Activated naive CD4-positive, alpha-beta T cell treated with anti-CD3 and anti-CD28 coated beads for 36 hours (primary cell): ENCODE measurements around the gene RPL14. TPM values are rescaled to one million over a fixed set of nuclear protein-coding genes. Genes with fewer than 3 reads are reported as not detected.

ENCODE experiments used
- CTCF ChIA-PET: fragments of 350-600 bp; sonication (Branson Sonifier 250); formaldehyde crosslinking; loops from one replicate; lab custom pipeline; 2021; ENCODE audit warnings: antibody characterized with exemption; lab: Charles Lee
- DNase-seq: peaks from one replicate; pipeline ENCODE4 v3.0.0-alpha.2; 2020
- H3K27ac Mint-ChIP-seq: one replicate; pipeline ENCODE4 v1.8.0; 2021; ENCODE audit warnings: mild to moderate bottlenecking, mixed read lengths
- H3K27me3 Mint-ChIP-seq: one replicate; pipeline ENCODE4 v1.8.0; 2021; ENCODE audit warnings: low read depth, mixed read lengths
- H3K36me3 Mint-ChIP-seq: one replicate; pipeline ENCODE4 v1.8.0; 2021; ENCODE audit warnings: low read depth, mixed read lengths
- H3K4me1 Mint-ChIP-seq: one replicate; pipeline ENCODE4 v1.8.0; 2021; ENCODE audit warnings: low read depth, mixed read lengths
- H3K4me3 Mint-ChIP-seq: one replicate; pipeline ENCODE4 v1.8.0; 2021; ENCODE audit warnings: mild to moderate bottlenecking, moderate library complexity, mixed read lengths
- H3K9me3 Mint-ChIP-seq: one replicate; pipeline ENCODE4 v1.8.0; 2021; ENCODE audit warnings: mixed read lengths
- intact Hi-C: fragments of 100-400 bp; cut with micrococcal nuclease; formaldehyde crosslinking; loops from one replicate; pipeline ENCODE4 v1.15.1; 2023
- total RNA-seq, 2 experiments: library from RNA; stranded (reverse); gene quantifications; one replicate each; pipeline ENCODE4 v1.2.3, GENCODE V29; 2021

RPL14 gene
- total RNA-seq = 1,000 to 10,000 TPM; 3,841 to 3,850 TPM

DNA sequence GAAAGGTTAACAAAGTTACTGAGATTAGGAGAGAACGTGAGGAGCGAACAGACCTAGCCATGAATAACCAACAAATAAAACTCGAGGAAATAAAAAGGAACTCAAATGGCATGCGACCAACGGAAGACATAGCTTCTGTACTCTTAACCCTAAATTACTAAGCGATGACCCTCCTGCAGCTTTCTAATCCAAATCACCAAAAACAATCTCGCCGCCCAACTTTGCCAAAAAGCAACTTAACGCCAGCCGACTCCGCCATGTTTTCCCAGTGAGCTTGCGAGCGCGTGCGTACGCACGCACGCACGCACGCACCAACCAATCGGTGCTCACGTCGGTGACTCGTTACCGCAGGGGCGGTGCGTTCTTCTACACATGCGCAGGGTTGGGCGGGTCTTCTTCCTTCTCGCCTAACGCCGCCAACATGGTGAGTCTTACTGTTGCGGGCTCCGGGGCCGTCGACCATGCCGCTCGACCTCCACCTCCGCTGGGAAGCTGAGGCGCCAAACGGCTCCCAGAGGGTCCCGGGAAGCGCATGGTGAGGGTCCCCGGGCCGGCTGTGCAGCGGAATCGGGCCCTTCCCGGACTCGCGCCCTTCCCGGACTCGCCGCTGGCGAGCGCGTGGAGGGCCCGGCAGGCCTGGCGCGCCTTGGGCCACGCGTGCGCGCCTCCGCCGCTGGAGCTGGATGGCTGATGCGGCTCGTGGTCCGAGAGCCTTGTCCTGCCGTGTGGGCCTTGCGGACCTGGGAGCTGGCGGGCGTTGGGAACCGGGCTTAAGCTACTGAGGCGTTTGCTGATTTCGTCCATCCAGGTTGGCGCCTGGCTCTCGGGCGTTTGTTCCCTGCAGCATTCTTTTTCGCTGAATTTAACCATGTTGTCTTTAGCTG, at the start of gene RPL14:
TSS of gene RPL14 (plus strand) at position 400 of the 884 bp plus-strand sequence. CDS start at position 533, 133 bp downstream.
- intact Hi-C loops = loop anchor here (1.0 to 10.0 kb wide), 4 partner anchors 68 to 1192 kb away; partner anchors contain the start of gene EIF1B
- Mint-ChIP-seq H3K9me3 (no peaks in the 10 kb centered on the region), H3K4me1 (peaks cover 53% of the 10 kb centered on the region), H3K27me3 (no peaks in the 10 kb centered on the region), H3K27ac (peak within 1 kb of the TSS; percentile 87), H3K36me3 (peaks cover 42% of the 10 kb centered on the region), H3K4me3 (peak within 1 kb of the TSS; percentile 85)
- CTCF ChIA-PET = interaction anchor here (1.1 kb wide), 1 partner anchor 148 kb away, joined by 3 read pairs; no protein-coding TSS in a partner anchor
- DNase-seq = peak; percentile 96

DNA sequence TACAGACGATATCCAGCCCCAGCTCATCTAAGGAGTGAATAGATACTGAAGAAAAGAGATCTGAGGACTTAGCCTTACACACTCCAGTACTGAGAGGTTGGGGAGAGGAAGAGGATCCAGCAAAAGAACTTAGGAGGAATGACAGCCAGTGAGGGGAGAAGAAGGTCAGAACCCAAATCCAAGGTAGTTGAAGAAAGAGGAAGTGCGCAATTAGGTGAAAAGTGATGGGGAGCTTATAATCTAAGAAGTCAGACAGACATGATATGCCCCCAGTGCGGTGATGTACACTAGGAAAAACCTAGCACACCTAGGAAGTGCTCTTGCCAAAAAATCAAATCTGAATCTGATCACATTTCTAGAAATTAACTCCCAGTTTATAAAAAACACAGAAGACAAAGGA, 49.5 kb upstream of the RPL14 start:
- H3K27ac Mint-ChIP-seq = no peak overlapping the region
- H3K9me3 Mint-ChIP-seq = no peaks in the 10 kb centered on the region
- no peak overlapping the region for H3K4me3 Mint-ChIP-seq
- no peaks in the 10 kb centered on the region for H3K36me3 Mint-ChIP-seq
- DNase-seq = no peak
- intact Hi-C loops = no loop called here
- CTCF ChIA-PET = no interaction called here
- peaks cover 2% of the 10 kb centered on the region for H3K27me3 Mint-ChIP-seq
- no peaks in the 10 kb centered on the region for H3K4me1 Mint-ChIP-seq

DNA sequence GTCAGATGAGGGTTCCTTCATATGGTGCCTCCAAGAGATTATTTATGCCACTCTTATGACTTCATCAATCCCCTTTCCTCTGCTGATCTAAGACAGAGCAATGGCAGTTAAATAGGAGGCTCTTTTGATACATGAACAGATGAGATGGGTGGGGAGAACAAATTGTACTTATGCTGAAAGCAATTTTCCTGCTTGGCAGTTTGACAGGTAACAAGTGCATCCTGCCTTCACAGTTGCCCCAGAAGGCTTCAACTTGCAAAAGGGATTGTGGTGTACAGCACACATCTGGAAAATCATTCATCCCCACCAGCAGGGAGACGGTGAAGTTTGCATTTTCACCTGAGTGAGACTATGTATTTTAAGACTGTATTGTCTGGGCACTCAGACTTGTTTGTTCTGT, 42.9 kb upstream of the RPL14 start:
- CTCF ChIA-PET = no interaction called here
- Mint-ChIP-seq H3K9me3 (no peaks in the 10 kb centered on the region), H3K27ac (no peak overlapping the region), H3K4me3 (no peak overlapping the region), H3K36me3 (no peaks in the 10 kb centered on the region), H3K27me3 (peaks cover 13% of the 10 kb centered on the region), H3K4me1 (no peaks in the 10 kb centered on the region)
- intact Hi-C loops = no loop called here
- DNase-seq = no peak

DNA sequence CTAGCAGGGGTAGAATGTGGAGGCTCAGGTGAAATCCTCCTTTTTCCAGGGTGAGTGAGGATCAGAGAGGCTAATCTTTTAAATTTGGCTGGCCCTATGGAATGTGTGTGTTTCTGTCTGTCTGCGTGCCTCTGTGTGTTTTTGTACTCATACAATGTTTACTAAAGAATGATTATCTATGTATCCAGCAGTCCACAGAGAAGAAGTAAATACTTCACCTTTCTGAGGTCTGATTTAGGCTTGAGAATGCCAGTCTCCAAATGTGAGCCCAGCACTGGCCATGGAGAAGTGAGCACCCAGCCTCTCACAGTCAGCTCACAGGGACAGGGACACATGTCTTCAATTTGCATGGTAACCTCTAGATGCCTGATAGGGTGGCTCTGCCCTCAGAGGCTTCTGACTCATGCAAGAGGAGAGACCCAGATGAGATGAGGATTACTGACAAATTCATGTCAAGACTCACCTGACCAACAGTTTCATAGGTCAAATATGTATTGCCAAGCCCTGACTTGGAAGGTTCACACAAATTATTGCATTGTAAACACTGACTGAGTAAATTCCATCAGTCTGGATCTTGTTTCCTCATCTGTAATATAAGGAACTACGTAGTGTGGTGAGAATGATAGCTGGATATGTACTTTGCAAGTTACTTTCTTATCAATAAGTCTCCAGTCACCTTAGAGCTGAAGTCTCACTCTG, 39.1 kb upstream of the RPL14 start:
- intact Hi-C loops = no loop called here
- DNase-seq = no peak
- H3K9me3 Mint-ChIP-seq = no peaks in the 10 kb centered on the region
- no peak overlapping the region for H3K4me3 Mint-ChIP-seq
- no peaks in the 10 kb centered on the region for H3K36me3 Mint-ChIP-seq
- peaks cover 5% of the 10 kb centered on the region for H3K4me1 Mint-ChIP-seq
- no peak overlapping the region for H3K27ac Mint-ChIP-seq
- H3K27me3 Mint-ChIP-seq = peaks cover 14% of the 10 kb centered on the region
- CTCF ChIA-PET = no interaction called here

DNA sequence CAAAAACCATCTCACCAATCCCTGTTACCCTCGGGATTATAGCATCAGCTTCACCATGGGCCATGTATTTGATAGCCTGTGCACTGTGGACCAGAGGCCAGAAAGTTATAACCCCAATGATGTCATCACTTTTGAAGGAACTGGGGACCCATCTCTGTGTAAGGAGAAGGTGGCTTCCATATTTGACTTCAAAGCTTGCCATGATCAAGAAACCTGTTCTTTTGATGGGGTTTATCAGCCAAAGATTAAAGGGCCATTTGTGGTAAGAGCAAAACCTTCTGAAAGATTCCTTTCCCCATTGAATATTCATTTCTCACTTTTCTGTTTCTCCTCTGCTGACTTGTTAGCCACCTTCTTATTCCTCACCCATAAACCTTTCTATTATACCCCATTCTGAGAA, 34.3 kb upstream of the RPL14 start:
- H3K27ac Mint-ChIP-seq = no peak overlapping the region
- H3K4me1 Mint-ChIP-seq = peaks cover 8% of the 10 kb centered on the region
- intact Hi-C loops = no loop called here
- peaks cover 6% of the 10 kb centered on the region for H3K27me3 Mint-ChIP-seq
- no peak overlapping the region for H3K4me3 Mint-ChIP-seq
- no peaks in the 10 kb centered on the region for H3K36me3 Mint-ChIP-seq
- CTCF ChIA-PET = no interaction called here
- DNase-seq = no peak
- no peaks in the 10 kb centered on the region for H3K9me3 Mint-ChIP-seq

DNA sequence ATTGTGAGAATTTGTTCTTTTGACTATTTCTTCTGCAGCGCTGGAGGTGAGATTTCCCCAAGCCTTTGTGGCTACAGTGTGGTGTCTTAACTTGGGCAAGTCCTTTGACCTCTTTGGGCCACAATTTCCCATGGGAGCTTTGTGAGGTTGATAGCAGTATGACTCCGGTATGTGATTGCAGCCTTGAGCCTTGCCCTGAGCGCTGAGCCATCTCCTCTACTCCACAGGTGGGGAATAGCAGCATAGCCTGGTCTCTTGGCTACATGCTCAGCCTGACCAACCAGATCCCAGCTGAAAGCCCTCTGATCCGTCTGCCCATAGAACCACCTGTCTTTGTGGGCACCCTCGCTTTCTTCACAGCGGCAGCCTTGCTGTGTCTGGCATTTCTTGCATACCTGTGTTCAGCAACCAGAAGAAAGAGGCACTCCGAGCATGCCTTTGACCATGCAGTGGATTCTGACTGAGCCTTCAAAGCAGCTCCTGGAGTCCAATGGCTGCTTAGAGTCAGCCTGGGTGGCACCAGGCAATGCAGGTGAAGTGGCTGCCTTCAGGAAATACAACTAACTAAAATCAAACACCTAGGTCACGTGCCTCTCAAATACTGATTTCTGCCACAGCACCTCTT, 30.0 kb upstream of the RPL14 start:
- CTCF ChIA-PET = no interaction called here
- Mint-ChIP-seq H3K27ac (no peak overlapping the region), H3K27me3 (peaks cover 4% of the 10 kb centered on the region), H3K4me3 (no peak overlapping the region), H3K4me1 (peaks cover 8% of the 10 kb centered on the region), H3K9me3 (no peaks in the 10 kb centered on the region), H3K36me3 (no peaks in the 10 kb centered on the region)
- intact Hi-C loops = no loop called here
- no peak for DNase-seq

DNA sequence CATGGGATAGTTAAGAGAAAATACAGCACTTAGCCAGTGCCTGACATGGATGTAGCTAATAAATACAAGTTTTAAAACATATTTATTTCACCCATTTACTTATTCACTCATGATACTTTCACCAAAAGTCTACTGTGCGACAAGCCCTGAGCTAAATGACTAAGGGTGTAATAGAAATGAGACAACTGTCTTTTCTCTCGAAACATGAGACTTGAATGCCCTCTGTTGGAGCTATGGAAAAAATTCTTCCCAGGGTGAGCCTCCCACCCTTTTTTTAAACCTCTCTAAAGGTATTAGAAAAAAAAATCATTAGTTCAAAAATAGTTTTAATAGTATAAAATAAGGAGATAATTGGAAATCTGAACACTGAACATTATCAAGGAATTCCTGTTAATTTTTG, 24.3 kb upstream of the RPL14 start:
- no peak for DNase-seq
- no peaks in the 10 kb centered on the region for H3K9me3 Mint-ChIP-seq
- CTCF ChIA-PET = interaction anchor here (0.7 to 1.3 kb wide), 2 partner anchors 17 to 925 kb away, joined by 3 read pairs; no protein-coding TSS in a partner anchor
- H3K27me3 Mint-ChIP-seq = no peaks in the 10 kb centered on the region
- H3K4me3 Mint-ChIP-seq = no peak overlapping the region
- no peak overlapping the region for H3K27ac Mint-ChIP-seq
- H3K4me1 Mint-ChIP-seq = no peaks in the 10 kb centered on the region
- no peaks in the 10 kb centered on the region for H3K36me3 Mint-ChIP-seq
- intact Hi-C loops = loop anchor here (2.0 kb wide), 1 partner anchor 106 kb away; no protein-coding TSS in a partner anchor

DNA sequence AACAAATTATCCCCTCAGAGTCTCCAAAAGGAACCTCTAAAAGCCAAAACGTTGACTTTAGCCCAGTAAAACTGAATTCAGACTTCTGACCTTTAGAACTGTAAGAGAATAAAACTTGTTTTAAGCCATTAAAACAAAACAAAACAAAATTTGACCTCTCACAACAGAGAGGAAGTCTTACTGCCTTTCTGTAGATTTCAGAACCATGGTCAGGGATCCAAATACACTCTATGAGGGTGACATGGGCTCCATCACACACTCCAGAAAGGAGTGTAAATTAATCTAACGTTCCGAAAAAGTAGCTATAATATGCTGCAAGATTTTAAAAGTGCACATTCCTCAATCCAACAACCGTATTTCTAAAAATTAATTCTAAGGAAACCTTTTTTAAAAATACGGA, 19.2 kb upstream of the RPL14 start:
- CTCF ChIA-PET = interaction anchor here (0.9 kb wide), 1 partner anchor 44 kb away, joined by 4 read pairs; no protein-coding TSS in a partner anchor
- H3K4me3 Mint-ChIP-seq = no peak overlapping the region
- no peak overlapping the region for H3K27ac Mint-ChIP-seq
- H3K36me3 Mint-ChIP-seq = no peaks in the 10 kb centered on the region
- no peaks in the 10 kb centered on the region for H3K4me1 Mint-ChIP-seq
- DNase-seq = no peak
- no peaks in the 10 kb centered on the region for H3K9me3 Mint-ChIP-seq
- H3K27me3 Mint-ChIP-seq = no peaks in the 10 kb centered on the region
- intact Hi-C loops = no loop called here

DNA sequence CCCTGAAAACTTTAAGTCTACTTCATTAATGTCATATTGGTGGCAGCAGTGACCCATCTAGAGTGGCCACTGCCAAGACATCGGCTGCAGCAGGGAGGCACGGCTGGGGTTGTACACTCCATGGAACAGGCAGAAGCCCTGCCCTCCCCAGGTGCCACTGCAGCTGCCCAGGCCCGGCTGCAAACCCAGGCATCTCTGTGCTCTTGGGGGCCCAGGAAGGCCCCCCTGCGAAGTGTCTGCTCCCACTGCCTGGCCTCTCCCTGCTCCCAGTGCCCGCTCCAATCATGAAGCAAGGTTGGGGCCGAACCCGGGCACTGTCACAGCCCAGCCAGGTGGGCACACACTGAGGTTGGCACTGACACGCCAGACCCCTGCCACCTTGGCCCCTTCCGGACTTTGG, 12.1 kb upstream of the RPL14 start:
- Mint-ChIP-seq H3K4me1 (no peaks in the 10 kb centered on the region), H3K9me3 (no peaks in the 10 kb centered on the region), H3K36me3 (no peaks in the 10 kb centered on the region), H3K4me3 (no peak overlapping the region), H3K27me3 (no peaks in the 10 kb centered on the region), H3K27ac (no peak overlapping the region)
- CTCF ChIA-PET = no interaction called here
- intact Hi-C loops = no loop called here
- no peak for DNase-seq

DNA sequence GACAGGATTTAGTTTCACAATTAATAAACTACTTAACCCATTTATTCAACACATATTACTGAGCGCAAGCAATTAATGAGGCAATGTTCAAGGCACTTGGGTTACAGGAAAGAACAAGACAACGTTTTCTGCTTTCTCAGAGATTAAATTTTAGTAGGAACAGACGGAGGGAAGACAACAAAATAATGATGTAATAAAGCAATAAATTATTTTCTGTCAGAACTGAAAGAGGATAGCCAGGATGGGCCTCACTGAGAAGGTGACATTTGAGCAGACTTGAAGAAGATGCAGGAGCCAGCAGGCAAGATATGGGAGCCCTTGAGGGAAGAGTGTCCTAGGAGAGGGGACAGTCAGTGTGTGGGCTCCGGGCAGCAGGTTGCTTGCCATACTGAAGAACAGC, 11.3 kb upstream of the RPL14 start:
- H3K27me3 Mint-ChIP-seq = no peaks in the 10 kb centered on the region
- CTCF ChIA-PET = no interaction called here
- H3K9me3 Mint-ChIP-seq = no peaks in the 10 kb centered on the region
- no peak for DNase-seq
- no peak overlapping the region for H3K27ac Mint-ChIP-seq
- no peaks in the 10 kb centered on the region for H3K36me3 Mint-ChIP-seq
- no peaks in the 10 kb centered on the region for H3K4me1 Mint-ChIP-seq
- no peak overlapping the region for H3K4me3 Mint-ChIP-seq
- intact Hi-C loops = no loop called here

DNA sequence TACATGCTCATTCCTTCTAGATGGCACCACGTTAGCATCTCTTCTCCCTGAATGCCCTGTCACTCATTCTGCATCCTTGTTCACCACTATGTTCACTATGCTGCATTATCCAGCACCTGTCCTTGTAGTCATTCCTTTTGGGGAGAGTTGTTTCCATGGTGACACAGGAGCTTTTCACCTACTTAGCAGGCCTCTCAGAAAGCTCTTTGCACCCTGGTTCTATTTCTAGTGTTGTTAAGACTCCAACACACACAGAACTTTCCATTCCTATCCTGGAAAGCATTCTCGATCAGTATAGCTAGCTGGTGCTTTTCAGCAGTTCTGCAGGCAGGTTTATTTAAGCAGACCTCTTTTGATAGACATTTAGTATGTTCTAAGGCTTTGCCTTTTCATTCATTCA, 6.7 kb upstream of the RPL14 start:
- H3K4me3 Mint-ChIP-seq = no peak overlapping the region
- CTCF ChIA-PET = interaction anchor here (1.3 kb wide), 1 partner anchor 18 kb away, joined by 3 read pairs; no protein-coding TSS in a partner anchor
- peaks cover 17% of the 10 kb centered on the region for H3K4me1 Mint-ChIP-seq
- peaks cover 3% of the 10 kb centered on the region for H3K36me3 Mint-ChIP-seq
- no peak for DNase-seq
- intact Hi-C loops = loop anchor here (10.0 kb wide), 1 partner anchor 1186 kb away; no protein-coding TSS in a partner anchor
- H3K27me3 Mint-ChIP-seq = no peaks in the 10 kb centered on the region
- H3K27ac Mint-ChIP-seq = no peak overlapping the region
- H3K9me3 Mint-ChIP-seq = no peaks in the 10 kb centered on the region

DNA sequence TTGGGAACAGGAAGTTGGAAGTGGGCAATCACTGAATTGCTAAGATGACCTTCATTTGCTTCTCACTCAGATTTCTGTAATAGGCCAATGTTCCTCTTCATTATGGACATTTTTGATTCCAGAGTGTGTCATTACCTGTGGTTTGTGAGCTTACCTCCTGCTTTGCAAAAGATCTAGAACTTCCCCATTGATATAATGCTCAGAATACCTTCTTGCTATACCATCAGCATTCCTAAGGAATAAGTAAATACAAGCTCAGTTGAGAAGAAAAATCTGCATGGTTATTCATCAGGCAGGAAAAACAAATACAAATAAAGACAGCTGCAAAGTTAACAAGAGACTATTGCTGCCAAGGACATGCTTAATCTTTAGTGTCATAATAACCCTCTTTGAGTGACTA, 5.6 kb upstream of the RPL14 start:
- CTCF ChIA-PET = interaction anchor here (0.6 to 2.0 kb wide), 2 partner anchors 56 to 260 kb away, joined by 3 to 5 read pairs; no protein-coding TSS in a partner anchor
- Mint-ChIP-seq H3K9me3 (no peaks in the 10 kb centered on the region), H3K27ac (peak overlapping the region; percentile 6), H3K4me1 (peaks cover 23% of the 10 kb centered on the region), H3K27me3 (no peaks in the 10 kb centered on the region), H3K4me3 (peak overlapping the region; percentile 9), H3K36me3 (peaks cover 3% of the 10 kb centered on the region)
- intact Hi-C loops = loop anchor here (10.0 kb wide), 1 partner anchor 1187 kb away; no protein-coding TSS in a partner anchor
- DNase-seq = no peak
